A673 (cell line): ENCODE data around the gene KIF1A. TPM values are rescaled to one million over a fixed set of nuclear protein-coding genes. Genes with fewer than 3 reads are reported as not detected.

Experiments used
- BruUV-seq: library from RNA; stranded (reverse); fragments of 400-500 nt; replicated peaks from 2 replicates; lab custom pipeline; 2021; lab: Mats Ljungman, UMichigan
- CTCF ChIA-PET: fragments of 300-600 bp; sonication (Branson Sonifier 250); formaldehyde crosslinking; loops from one replicate; lab custom pipeline; 2022; ENCODE audit warnings: antibody characterized with exemption; lab: Charles Lee
- POLR2A ChIA-PET: fragments of 300-600 bp; sonication (Branson Sonifier 250); formaldehyde crosslinking; loops from one replicate; lab custom pipeline; 2022; ENCODE audit warnings: antibody characterized with exemption; ENCODE audit not compliant: low non-redundant PET; lab: Charles Lee
- DNase-seq: peaks from one replicate; pipeline ENCODE4 v3.0.0-alpha.2; 2015; ENCODE audit warnings: low spot score
- H3K27ac ChIP-seq: fragments of 200-600 bp; sonication (generic); 2 replicates; pipeline ENCODE4 v1.5.1; 2016; ENCODE audit warnings: mixed run types, low read depth, mild to moderate bottlenecking, mixed read lengths, antibody characterized with exemption, low read length; ENCODE audit not compliant: poor library complexity, severe bottlenecking
- H3K27me3 ChIP-seq: fragments of 200-600 bp; sonication (generic); replicated peaks from 2 replicates; pipeline ENCODE4 v1.6.1; 2017; ENCODE audit warnings: mixed run types, low read depth, mild to moderate bottlenecking, mixed read lengths, antibody characterized with exemption, low read length; ENCODE audit not compliant: insufficient read depth, poor library complexity
- H3K36me3 ChIP-seq: fragments of 200-600 bp; sonication (generic); 2 replicates; pipeline ENCODE4 v1.6.1; 2016; ENCODE audit warnings: mixed run types, mild to moderate bottlenecking, mixed read lengths, antibody characterized with exemption, low read length; ENCODE audit not compliant: insufficient read depth, poor library complexity, severe bottlenecking
- H3K4me1 ChIP-seq: fragments of 200-600 bp; sonication (generic); 2 replicates; pipeline ENCODE4 v1.6.1; 2017; ENCODE audit warnings: mixed run types, mild to moderate bottlenecking, mixed read lengths, antibody characterized with exemption, low read length; ENCODE audit not compliant: insufficient read depth, poor library complexity, severe bottlenecking
- H3K4me3 ChIP-seq: fragments of 200-600 bp; sonication (generic); 2 replicates; pipeline ENCODE4 v1.5.1; 2016; ENCODE audit warnings: low read depth, mixed run types, mild to moderate bottlenecking, mixed read lengths, low read length; ENCODE audit not compliant: poor library complexity, severe bottlenecking
- H3K9me3 ChIP-seq: fragments of 200-600 bp; sonication (generic); 2 replicates; pipeline ENCODE4 v1.6.1; 2016; ENCODE audit warnings: mixed run types, low read depth, mild to moderate bottlenecking, mixed read lengths, antibody characterized with exemption, low read length; ENCODE audit not compliant: poor library complexity, severe bottlenecking
- EZH2 ChIP-seq: fragments of 200-600 bp; sonication (generic); IDR thresholded peaks from 2 replicates; pipeline ENCODE4 v1.6.1; 2017; ENCODE audit warnings: borderline replicate concordance, low read depth, mild to moderate bottlenecking, mixed read lengths, antibody characterized with exemption, low read length; ENCODE audit not compliant: poor library complexity, severe bottlenecking
- intact Hi-C: fragments of 100-400 bp; cut with micrococcal nuclease; formaldehyde crosslinking; loops from one replicate; pipeline ENCODE4 v1.10.0; 2022; ENCODE audit not compliant: unreplicated experiment
- total RNA-seq: library from RNA; stranded (reverse); gene quantifications from 2 replicates; pipeline ENCODE4 v1.2.3, GENCODE V29; 2021
- TF ChIP-seq, protein P1 (sequence below): fragments of 300-800, 200-600 bp; sonication (generic); conservative IDR thresholded peaks from 2 replicates; pipeline ENCODE4 v1.5.1; 2017; ENCODE audit warnings: low read depth, mild to moderate bottlenecking, antibody characterized with exemption, low read length, moderate library complexity, mixed read lengths

The KIF1A gene
- total RNA-seq, 1 experiment from 2014 or later, result 330 TPM

DNA sequence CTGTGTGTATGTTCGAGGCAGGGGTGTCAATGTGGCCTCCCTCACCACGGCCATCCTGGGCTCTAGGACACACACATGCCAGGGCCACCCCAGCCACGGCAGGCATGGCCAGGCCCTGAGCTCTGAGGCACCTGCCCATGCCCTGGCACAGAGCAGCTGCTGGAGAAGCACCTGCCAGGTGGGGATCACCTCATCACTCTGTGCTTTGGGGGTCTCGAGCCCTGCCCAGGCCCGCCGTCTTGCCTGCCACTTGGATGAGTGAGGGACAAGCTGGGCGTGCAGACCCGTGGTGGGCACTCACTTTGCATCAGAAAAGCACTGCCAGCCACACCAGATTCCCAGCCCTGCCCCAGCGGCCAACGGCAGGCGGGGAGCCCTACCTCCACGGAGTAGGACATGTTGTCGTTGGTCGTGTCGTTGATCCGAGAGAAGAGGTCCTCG lies 33.1 kb downstream of the KIF1A start:
- H3K9me3 ChIP-seq, result no peaks in the 10 kb centered on the region
- no peak overlapping the region for H3K4me3 ChIP-seq
- intact Hi-C loops, result no loop called here
- CTCF ChIA-PET, result no interaction called here
- BruUV-seq, result no TSS peak
- H3K36me3 ChIP-seq, result peaks cover 60% of the 10 kb centered on the region
- no peak for TF ChIP-seq EZH2
- TF ChIP-seq, protein P1, sequence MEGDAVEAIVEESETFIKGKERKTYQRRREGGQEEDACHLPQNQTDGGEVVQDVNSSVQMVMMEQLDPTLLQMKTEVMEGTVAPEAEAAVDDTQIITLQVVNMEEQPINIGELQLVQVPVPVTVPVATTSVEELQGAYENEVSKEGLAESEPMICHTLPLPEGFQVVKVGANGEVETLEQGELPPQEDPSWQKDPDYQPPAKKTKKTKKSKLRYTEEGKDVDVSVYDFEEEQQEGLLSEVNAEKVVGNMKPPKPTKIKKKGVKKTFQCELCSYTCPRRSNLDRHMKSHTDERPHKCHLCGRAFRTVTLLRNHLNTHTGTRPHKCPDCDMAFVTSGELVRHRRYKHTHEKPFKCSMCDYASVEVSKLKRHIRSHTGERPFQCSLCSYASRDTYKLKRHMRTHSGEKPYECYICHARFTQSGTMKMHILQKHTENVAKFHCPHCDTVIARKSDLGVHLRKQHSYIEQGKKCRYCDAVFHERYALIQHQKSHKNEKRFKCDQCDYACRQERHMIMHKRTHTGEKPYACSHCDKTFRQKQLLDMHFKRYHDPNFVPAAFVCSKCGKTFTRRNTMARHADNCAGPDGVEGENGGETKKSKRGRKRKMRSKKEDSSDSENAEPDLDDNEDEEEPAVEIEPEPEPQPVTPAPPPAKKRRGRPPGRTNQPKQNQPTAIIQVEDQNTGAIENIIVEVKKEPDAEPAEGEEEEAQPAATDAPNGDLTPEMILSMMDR, result no peak
- no peaks in the 10 kb centered on the region for H3K4me1 ChIP-seq
- POLR2A ChIA-PET, result no interaction called here
- H3K27me3 ChIP-seq, result no peaks in the 10 kb centered on the region
- no peak for DNase-seq
- H3K27ac ChIP-seq, result no peak overlapping the region

DNA sequence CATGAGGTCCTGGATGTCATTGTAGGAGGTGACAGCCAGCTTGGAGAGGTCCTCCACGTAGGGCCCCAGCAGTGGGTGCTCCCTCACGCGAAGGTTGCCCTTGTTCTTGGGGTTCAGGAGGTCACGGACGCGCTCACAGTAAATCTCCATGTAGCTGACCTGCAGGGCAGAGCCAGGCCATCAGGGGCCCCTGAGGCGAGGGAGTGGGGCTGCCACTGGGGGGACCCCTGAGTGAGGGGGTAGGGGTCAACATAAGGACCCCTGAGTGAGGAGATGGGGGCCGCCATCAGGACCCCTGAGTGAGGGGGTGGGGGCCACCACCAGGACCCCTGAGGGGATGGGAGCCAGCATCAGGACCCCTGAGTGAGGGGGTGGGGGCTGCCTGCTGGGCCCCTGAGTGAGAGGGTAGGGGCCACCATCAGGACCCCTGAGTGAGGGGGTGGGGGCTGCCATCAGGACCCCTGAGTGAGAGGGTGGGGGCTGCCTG lies 33.6 kb downstream of the KIF1A start:
- no peaks in the 10 kb centered on the region for H3K9me3 ChIP-seq
- H3K27me3 ChIP-seq, result no peaks in the 10 kb centered on the region
- ChIA-PET POLR2A (no interaction called here), CTCF (no interaction called here)
- no peaks in the 10 kb centered on the region for H3K4me1 ChIP-seq
- no peak overlapping the region for H3K27ac ChIP-seq
- no peak overlapping the region for H3K4me3 ChIP-seq
- TF ChIP-seq, protein P1, result no peak
- no peak for TF ChIP-seq EZH2
- no peak for DNase-seq
- BruUV-seq, result no TSS peak
- intact Hi-C loops, result no loop called here
- H3K36me3 ChIP-seq, result peaks cover 60% of the 10 kb centered on the region

DNA sequence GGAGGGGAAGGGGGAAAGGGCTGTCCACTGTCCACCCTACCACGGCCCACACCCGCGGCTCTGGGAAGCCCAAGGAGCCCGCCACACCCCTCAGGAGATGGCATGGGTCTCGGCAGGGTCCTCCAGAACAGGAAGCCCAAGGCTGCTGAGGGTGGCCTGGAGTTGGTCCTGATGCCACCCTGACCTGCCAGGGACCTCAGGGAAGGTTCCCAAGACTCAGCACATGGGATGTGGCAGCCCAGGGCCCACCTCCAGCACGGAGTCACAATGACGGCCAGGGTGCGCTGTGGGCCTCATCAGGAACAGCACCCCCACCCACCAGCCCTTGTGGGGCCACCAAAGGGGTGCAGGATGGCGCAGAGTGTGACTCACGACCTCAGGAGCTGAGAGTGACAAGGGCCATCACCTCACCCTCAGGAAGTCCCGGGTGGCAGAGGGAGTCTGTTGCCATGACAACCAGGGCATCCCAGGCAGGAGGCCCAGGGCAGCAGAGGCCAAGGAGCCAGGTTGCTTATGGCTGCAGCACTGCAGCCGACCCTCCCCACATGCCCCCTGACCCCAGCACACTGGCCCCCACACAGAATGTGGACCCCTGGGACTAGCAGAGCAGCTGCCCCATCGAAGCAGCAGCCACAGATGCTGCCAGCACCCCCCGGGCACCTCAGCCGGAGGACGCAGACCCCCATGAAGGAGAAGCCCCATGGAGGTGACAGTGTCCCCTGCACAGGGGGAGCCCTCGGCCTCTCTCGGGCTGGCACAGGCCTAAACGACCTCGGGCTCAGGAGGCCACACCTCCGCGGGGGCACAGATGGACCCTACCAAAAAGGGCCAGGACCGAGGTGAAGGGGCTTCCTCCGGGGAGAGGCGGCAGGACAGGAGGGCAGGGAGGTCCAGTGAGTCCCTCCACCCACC lies 34.3 kb downstream of the KIF1A start:
- H3K27me3 ChIP-seq, result no peaks in the 10 kb centered on the region
- H3K4me3 ChIP-seq, result no peak overlapping the region
- intact Hi-C loops, result no loop called here
- H3K27ac ChIP-seq, result no peak overlapping the region
- DNase-seq, result no peak
- peaks cover 60% of the 10 kb centered on the region for H3K36me3 ChIP-seq
- BruUV-seq, result no TSS peak
- H3K9me3 ChIP-seq, result no peaks in the 10 kb centered on the region
- ChIA-PET CTCF (no interaction called here), POLR2A (no interaction called here)
- TF ChIP-seq EZH2, result no peak
- H3K4me1 ChIP-seq, result no peaks in the 10 kb centered on the region
